Bronchial smooth muscle cell (primary cell): Measurements from ENCODE around the gene PCYOX1L. TPM values are rescaled to one million over a fixed set of nuclear protein-coding genes. Genes with fewer than 3 reads are reported as not detected.

Experiments used
- total RNA-seq: library from RNA; depleted of rRNA; stranded (reverse); fragments of >200 nt; gene quantifications from 2 replicates; pipeline ENCODE4 v1.2.1, GENCODE V29; 2014

The PCYOX1L gene
- 3.7 and 5.4 TPM in 2 replicates for total RNA-seq

DNA sequence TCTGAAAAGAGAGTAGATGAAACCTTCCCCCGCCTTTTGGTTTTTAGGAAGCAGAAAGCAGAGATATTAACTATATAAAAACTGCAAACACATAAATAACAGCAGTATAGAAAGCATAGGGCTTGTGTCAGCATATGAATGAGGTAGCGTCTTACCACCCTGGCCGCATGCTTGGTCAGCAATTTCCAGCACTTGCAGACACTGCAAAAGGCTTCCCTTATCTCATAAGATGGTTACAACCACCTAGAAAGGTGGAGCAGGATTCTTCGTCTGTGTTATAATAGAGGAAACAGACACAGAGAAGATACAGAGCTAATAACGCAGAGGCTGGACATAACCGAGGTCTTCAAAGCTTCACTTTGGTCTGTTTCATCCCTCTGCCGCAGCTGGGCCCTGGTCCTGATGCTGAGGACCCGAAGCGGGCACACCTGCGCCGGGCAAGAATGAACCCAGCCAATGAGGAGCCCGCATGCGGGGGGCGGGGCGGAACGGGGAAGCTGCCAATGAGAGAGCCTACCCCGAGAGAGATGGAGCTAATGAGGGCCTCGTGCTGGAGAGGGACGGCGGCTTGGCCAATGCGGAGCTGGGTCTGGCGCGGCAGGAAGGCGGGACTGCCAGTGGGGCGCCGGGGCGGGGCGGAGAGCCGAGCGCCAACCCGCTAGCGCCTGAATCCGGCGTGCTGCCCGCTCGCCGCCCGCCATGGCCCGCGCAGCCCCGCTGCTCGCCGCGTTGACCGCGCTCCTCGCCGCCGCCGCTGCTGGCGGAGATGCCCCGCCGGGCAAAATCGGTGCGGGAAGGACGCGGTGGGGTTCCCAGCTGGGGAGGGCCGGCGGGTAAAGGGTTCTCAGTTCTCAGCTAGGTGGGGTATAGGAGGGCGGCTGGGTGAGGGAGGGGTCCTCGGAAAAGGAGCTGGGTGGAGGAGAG, at the start of gene PCYOX1L:
TSS of gene PCYOX1L (plus strand) at position 677 of the 924 bp plus-strand sequence. CDS start at position 700, 23 bp downstream.

GRCh38 chr5:149345147-149345891, 12.5 kb upstream of the PCYOX1L start, which contains the start of gene GRPEL2:
Gene GRPEL2, plus strand, starts transcription at chr5:149345499. Its CDS starts 41 bp downstream, at chr5:149345540.

GRCh38 chr5:149379177-149379761, 21.4 kb downstream of the PCYOX1L start, which contains the start of gene IL17B:
Gene IL17B, minus strand, starts transcription at chr5:149379292. Its CDS starts 67 bp downstream, at chr5:149379225.

Other genes with a start within 250 kb of the PCYOX1L start
- gene ABLIM3, start 216.6 kb upstream of the PCYOX1L start, total RNA-seq, result 23.6 and 24.9 TPM in 2 replicates
- gene AFAP1L1, start 86.2 kb upstream of the PCYOX1L start, total RNA-seq, result 1.3 and 1.9 TPM in 2 replicates
- 9.5 and 9.7 TPM in 2 replicates for gene GRPEL2, start 12.5 kb upstream of the PCYOX1L start, total RNA-seq
- not detected in 2 replicates for gene IL17B, start 21.2 kb downstream of the PCYOX1L start, total RNA-seq
- gene CSNK1A1, start 193.4 kb downstream of the PCYOX1L start, total RNA-seq, result 408 and 579 TPM in 2 replicates
- gene ARHGEF37, start 223.5 kb downstream of the PCYOX1L start, total RNA-seq, result 1.3 and 1.8 TPM in 2 replicates